Lower leg skin (tissue), 3 donors: Measurements from ENCODE around the gene FSTL5.

Experiments used
- CTCF ChIP-seq, 3 donors: fragments of 450-650 bp; IDR thresholded peaks; one replicate each; pipeline ENCODE4 v1.5.1; 2016; ENCODE audit warnings: antibody characterized with exemption in 3 of 3, mild to moderate bottlenecking in 3 of 3, moderate library complexity in 2 of 3
- POLR2A ChIP-seq, 2 donors: fragments of 450-650 bp; IDR thresholded peaks; one replicate each; pipeline ENCODE4 v1.6.1; 2016 to 2017; ENCODE audit warnings: antibody characterized with exemption in 2 of 2, mild to moderate bottlenecking in 1 of 2, moderate library complexity in 1 of 2

- TF ChIP-seq CTCF (IDR thresholded peaks at IDR 0.05) (no peak), POLR2A (IDR thresholded peaks at IDR 0.05) (no peak)
These were observed 508.7 kb downstream of the FSTL5 start for GRCh38 chr4:161655148-161655547.
